ENCODE measurements around the gene ADAM30.

Gene ADAM30

GRCh38 chr1:119933397-119933796 is 37.1 kb upstream of the ADAM30 start:
- Histone ChIP-seq H3K9ac (ENCODE audit: low read length) (no peak overlapping the region), H3F3A (ENCODE audit: insufficient read depth) (no peaks in the 10 kb centered on the region), H3K4me2 (ENCODE audit: low read depth, low read length, poor library complexity, severe bottlenecking) (no peak overlapping the region), H2AFZ (ENCODE audit: low read depth, low read length, severe bottlenecking) (no peak overlapping the region), H4K20me1 (ENCODE audit: low read depth, low read length) (no peaks in the 10 kb centered on the region), H3K4me3 (ENCODE audit: insufficient read depth, low read length, poor library complexity, severe bottlenecking) (no peak overlapping the region), H3K9me2 (replicated peaks; ENCODE audit: insufficient read depth, low read length) (no peaks in the 10 kb centered on the region), H3K27ac (ENCODE audit: low read depth, low read length) (no peak overlapping the region), H3K36me3 (ENCODE audit: low read length) (no peaks in the 10 kb centered on the region; the same call in 1 of the 2 replicates), H3K27me3 (ENCODE audit: low read length) (no peaks in the 10 kb centered on the region), H3K9me3 (ENCODE audit: insufficient read depth, low read length) (peaks cover 3% of the 10 kb centered on the region; the same call in 1 of the 2 replicates), H3K79me2 (ENCODE audit: insufficient read depth, low read length) (no peaks in the 10 kb centered on the region)
- TF ChIP-seq EZH2phosphoT487 (conservative IDR thresholded peaks at IDR 0.05; ENCODE audit: low read length) (no peak), CTCF (IDR thresholded peaks at IDR 0.05; ENCODE audit: insufficient read depth, low read length, poor library complexity, severe bottlenecking) (no peak)

GRCh38 chr1:119929643-119930315 is 33.5 kb upstream of the ADAM30 start:
- H3K36me3 ChIP-seq (ENCODE audit: low read length), result no peaks in the 10 kb centered on the region; the same call in 1 of the 2 replicates
- no peaks in the 10 kb centered on the region for H3K27me3 ChIP-seq (ENCODE audit: low read length)

GRCh38 chr1:119926553-119926952 is 30.2 kb upstream of the ADAM30 start:
- no peak for TF ChIP-seq EZH2phosphoT487 (conservative IDR thresholded peaks at IDR 0.05; ENCODE audit: low read length)
- no peak for TF ChIP-seq CTCF (IDR thresholded peaks at IDR 0.05; ENCODE audit: insufficient read depth, low read length, poor library complexity, severe bottlenecking)
- Histone ChIP-seq H3K27me3 (ENCODE audit: low read length) (no peaks in the 10 kb centered on the region), H3K4me2 (ENCODE audit: low read depth, low read length, poor library complexity, severe bottlenecking) (no peak overlapping the region), H3K9me2 (replicated peaks; ENCODE audit: insufficient read depth, low read length) (no peaks in the 10 kb centered on the region), H3K36me3 (ENCODE audit: low read length) (no peaks in the 10 kb centered on the region), H3F3A (ENCODE audit: insufficient read depth) (no peaks in the 10 kb centered on the region), H4K20me1 (ENCODE audit: low read depth, low read length) (no peaks in the 10 kb centered on the region), H3K27ac (ENCODE audit: low read depth, low read length) (no peak overlapping the region), H2AFZ (ENCODE audit: low read depth, low read length, severe bottlenecking) (no peak overlapping the region), H3K9me3 (ENCODE audit: insufficient read depth, low read length) (no peaks in the 10 kb centered on the region), H3K79me2 (ENCODE audit: insufficient read depth, low read length) (no peaks in the 10 kb centered on the region), H3K4me3 (ENCODE audit: insufficient read depth, low read length, poor library complexity, severe bottlenecking) (no peak overlapping the region), H3K9ac (ENCODE audit: low read length) (no peak overlapping the region)

More at GRCh38 chr1:119929643-119930315, 33.5 kb upstream of the ADAM30 start:
- Histone ChIP-seq H3F3A (ENCODE audit: insufficient read depth) (no peaks in the 10 kb centered on the region), H3K9me2 (replicated peaks; ENCODE audit: insufficient read depth, low read length) (no peaks in the 10 kb centered on the region), H3K4me2 (ENCODE audit: low read depth, low read length, poor library complexity, severe bottlenecking) (no peak overlapping the region), H3K79me2 (ENCODE audit: insufficient read depth, low read length) (no peaks in the 10 kb centered on the region), H3K27ac (ENCODE audit: low read depth, low read length) (no peak overlapping the region), H2AFZ (ENCODE audit: low read depth, low read length, severe bottlenecking) (no peak overlapping the region), H4K20me1 (ENCODE audit: low read depth, low read length) (no peaks in the 10 kb centered on the region), H3K9ac (ENCODE audit: low read length) (no peak overlapping the region), H3K4me3 (ENCODE audit: insufficient read depth, low read length, poor library complexity, severe bottlenecking) (no peak overlapping the region), H3K9me3 (ENCODE audit: insufficient read depth, low read length) (peaks cover 3% of the 10 kb centered on the region; the same call in 1 of the 2 replicates)
- TF ChIP-seq CTCF (IDR thresholded peaks at IDR 0.05; ENCODE audit: insufficient read depth, low read length, poor library complexity, severe bottlenecking) (no peak), EZH2phosphoT487 (conservative IDR thresholded peaks at IDR 0.05; ENCODE audit: low read length) (no peak)

Data from SU-DHL-6 (cell line).